ENCODE results near the gene KMT2E. TPM values are rescaled to one million over a fixed set of nuclear protein-coding genes. Genes with fewer than 3 reads are reported as not detected.

The KMT2E gene
- total RNA-seq, 1 experiment from 2014 or later = 38.2 TPM

GRCh38 chr7:105157278-105157677 lies 143.3 kb downstream of the KMT2E start:
- Histone ChIP-seq H3K79me2 (ENCODE audit: insufficient read depth, low read length) (no peaks in the 10 kb centered on the region), H3K9ac (ENCODE audit: extremely low read depth, insufficient read length, low read length) (no peak overlapping the region), H3K23me2 (ENCODE audit: insufficient read length, low read depth, low read length, poor library complexity, severe bottlenecking) (no peaks in the 10 kb centered on the region), H3K27me3 (ENCODE audit: insufficient read depth, low read length) (no peaks in the 10 kb centered on the region), H3K4me1 (ENCODE audit: insufficient read depth, low read length) (no peaks in the 10 kb centered on the region), H3K4ac (ENCODE audit: low read depth, low read length) (no peak overlapping the region), H3K27ac (ENCODE audit: insufficient read length, low read depth, low read length) (no peak overlapping the region), H2BK120ac (ENCODE audit: low read depth, low read length, poor library complexity, severe bottlenecking) (no peak overlapping the region), H4K91ac (ENCODE audit: insufficient read length, low read depth, low read length) (no peak overlapping the region), H2AK5ac (ENCODE audit: insufficient read length, low read length) (no peak overlapping the region), H2AFZ (ENCODE audit: low read length) (no peak overlapping the region), H3K9me3 (ENCODE audit: control insufficient read depth, low read depth, low read length) (no peaks in the 10 kb centered on the region), H2BK20ac (ENCODE audit: low read depth, low read length, poor library complexity, severe bottlenecking) (no peak overlapping the region), H3K23ac (ENCODE audit: insufficient read length, low read depth, low read length) (no peak overlapping the region), H4K8ac (replicated peaks; ENCODE audit: insufficient read length, low read depth, low read length) (no peak overlapping the region), H3K14ac (ENCODE audit: insufficient read depth, low read length) (no peak overlapping the region), H3K18ac (ENCODE audit: insufficient read length, low read depth, low read length) (no peak overlapping the region), H3K56ac (ENCODE audit: insufficient read length, low read depth, low read length) (no peak overlapping the region), H4K20me1 (ENCODE audit: control insufficient read depth, insufficient read depth, insufficient read length) (no peaks in the 10 kb centered on the region), H2BK5ac (ENCODE audit: insufficient read length, low read length) (no peak overlapping the region), H3T11ph (ENCODE audit: low read length) (no peak overlapping the region), H4K5ac (ENCODE audit: insufficient read length, low read depth, low read length) (no peak overlapping the region), H2BK15ac (ENCODE audit: low read depth, low read length) (no peak overlapping the region), H2BK12ac (ENCODE audit: insufficient read length, low read depth, low read length) (no peak overlapping the region), H3K79me1 (ENCODE audit: insufficient read depth, low read depth, low read length, poor library complexity, severe bottlenecking) (no peaks in the 10 kb centered on the region), H3K4me2 (ENCODE audit: insufficient read depth, insufficient read length, low read length) (no peak overlapping the region)
- Mint-ChIP-seq H3K4me3 (no peak overlapping the region), H3K4me1 (no peaks in the 10 kb centered on the region), H3K27ac (no peak overlapping the region; a peak in 2 of 7 replicates), H3K9me3 (no peaks in the 10 kb centered on the region), H3K27me3 (ENCODE audit: low read depth) (no peaks in the 10 kb centered on the region), H3K36me3 (ENCODE audit: insufficient read depth in 1 of 3, low read depth in 3 of 3) (no peaks in the 10 kb centered on the region; a peak in 2 of 7 replicates)
- DNase-seq = no peak
- TF ChIP-seq CTCF (conservative IDR thresholded peaks at IDR 0.05) = no peak
- WGBS (ENCODE audit: extremely low coverage, insufficient read length, low lambda C conversion rate) = no CpG with 5 or more reads among the region's 3 CpGs
